Neural cell (in vitro differentiated cells): ENCODE data around the gene THAP7. TPM values are rescaled to one million over a fixed set of nuclear protein-coding genes. Genes with fewer than 3 reads are reported as not detected.

Source experiments
- H2AFZ ChIP-seq: fragments of 200-600, 300-800 bp; sonication (generic), shearing (Covaris generic); 2 replicates; pipeline ENCODE4 v1.6.0; 2014; ENCODE audit warnings: low read depth, mild to moderate bottlenecking, antibody characterized with exemption, low read length, moderate library complexity
- H3F3A ChIP-seq: fragments of 200-600 bp; shearing (Covaris generic); 2 replicates; pipeline ENCODE4 v1.6.1; 2016; ENCODE audit warnings: mild to moderate bottlenecking, moderate library complexity, mixed read lengths, antibody characterized with exemption, low read length; ENCODE audit not compliant: insufficient read depth, poor library complexity, severe bottlenecking
- H3K27ac ChIP-seq: fragments of 200-600, 300-800 bp; sonication (generic), shearing (Covaris generic); 2 replicates; pipeline ENCODE4 v1.5.1; 2014; ENCODE audit warnings: mild to moderate bottlenecking, low read length, moderate library complexity
- H3K27me3 ChIP-seq: fragments of 300-800, 200-600 bp; sonication (generic), shearing (Covaris generic); 2 replicates; pipeline ENCODE4 v1.6.0; 2014; ENCODE audit warnings: mild to moderate bottlenecking, low read depth, low read length, moderate library complexity; ENCODE audit not compliant: insufficient read depth
- H3K36me3 ChIP-seq: fragments of 300-800, 200-600 bp; sonication (generic), shearing (Covaris generic); 2 replicates; pipeline ENCODE4 v1.5.1; 2014; ENCODE audit warnings: mild to moderate bottlenecking, antibody characterized with exemption, low read length, moderate library complexity; ENCODE audit not compliant: insufficient read depth
- H3K4me2 ChIP-seq: fragments of 300-800, 200-600 bp; sonication (generic), shearing (Covaris generic); 2 replicates; pipeline ENCODE4 v1.6.0; 2014; ENCODE audit warnings: mild to moderate bottlenecking, low read length
- H3K4me3 ChIP-seq: fragments of 300-800, 200-600 bp; sonication (generic), shearing (Covaris generic); 2 replicates; pipeline ENCODE4 v1.5.1; 2014; ENCODE audit warnings: mild to moderate bottlenecking, low read length, moderate library complexity
- H3K79me2 ChIP-seq: fragments of 200-600 bp; shearing (Covaris generic); replicated peaks from 2 replicates; pipeline ENCODE4 v1.6.0; 2014; ENCODE audit warnings: mild to moderate bottlenecking, low read length, moderate library complexity; ENCODE audit not compliant: insufficient read depth
- H3K9ac ChIP-seq: fragments of 300-800, 200-600 bp; sonication (generic), shearing (Covaris generic); 2 replicates; pipeline ENCODE4 v1.6.1; 2016; ENCODE audit warnings: mild to moderate bottlenecking, low read length, mixed read lengths
- H3K9me2 ChIP-seq: fragments of 200-600 bp; shearing (Covaris generic); 2 replicates; pipeline ENCODE4 v1.6.1; 2016; ENCODE audit warnings: mild to moderate bottlenecking, low read length, mixed read lengths; ENCODE audit not compliant: insufficient read depth
- H3K9me3 ChIP-seq: fragments of 200-600, 300-800 bp; sonication (generic), shearing (Covaris generic); 2 replicates; pipeline ENCODE4 v1.6.1; 2016; ENCODE audit warnings: mild to moderate bottlenecking, mixed run types, low read length, moderate library complexity, mixed read lengths
- H4K20me1 ChIP-seq: fragments of 200-600 bp; shearing (Covaris generic); 2 replicates; pipeline ENCODE4 v1.6.1; 2016; ENCODE audit warnings: mild to moderate bottlenecking, mixed run types; ENCODE audit not compliant: insufficient read depth
- CTCF ChIP-seq: fragments of 450-650 bp; IDR thresholded peaks from 2 replicates; pipeline ENCODE4 v1.5.1; 2014; ENCODE audit warnings: antibody characterized with exemption, mild to moderate bottlenecking, moderate library complexity; ENCODE audit not compliant: poor library complexity, severe bottlenecking
- EP300 ChIP-seq: fragments of 450-650 bp; conservative IDR thresholded peaks from 2 replicates; pipeline ENCODE4 v1.6.1; 2014; ENCODE audit warnings: antibody characterized with exemption, mild to moderate bottlenecking, moderate library complexity; ENCODE audit not compliant: poor library complexity, severe bottlenecking
- EZH2 ChIP-seq: fragments of 200-600, 300-800 bp; shearing (Covaris generic), sonication (generic); IDR thresholded peaks from 2 replicates; pipeline ENCODE4 v1.6.1; 2014; ENCODE audit warnings: antibody characterized with exemption, low read length, borderline replicate concordance, mild to moderate bottlenecking; ENCODE audit not compliant: insufficient read depth, poor library complexity, severe bottlenecking
- MXI1 ChIP-seq: fragments of 450-650 bp; conservative IDR thresholded peaks from 2 replicates; pipeline ENCODE4 v1.6.1; 2014; ENCODE audit warnings: antibody characterized with exemption, mild to moderate bottlenecking; ENCODE audit not compliant: poor library complexity, severe bottlenecking
- POLR2AphosphoS5 ChIP-seq: IDR thresholded peaks from 2 replicates; pipeline ENCODE4 v1.6.1; 2012
- RAD21 ChIP-seq: fragments of 450-650 bp; conservative IDR thresholded peaks from 2 replicates; pipeline ENCODE4 v1.6.1; 2014; ENCODE audit warnings: antibody characterized with exemption, mild to moderate bottlenecking, moderate library complexity
- REST ChIP-seq: IDR thresholded peaks from 2 replicates; pipeline ENCODE4 v1.6.1; 2012; ENCODE audit warnings: borderline replicate concordance
- SMC3 ChIP-seq: fragments of 450-650 bp; conservative IDR thresholded peaks from 2 replicates; pipeline ENCODE4 v1.6.1; 2014; ENCODE audit warnings: antibody characterized with exemption, mild to moderate bottlenecking, moderate library complexity; ENCODE audit not compliant: poor library complexity
- TAF1 ChIP-seq: IDR thresholded peaks from 2 replicates; pipeline ENCODE4 v1.6.1; 2012; ENCODE audit warnings: low read depth
- polyA plus RNA-seq: library from polyadenylated mRNA; depleted of rRNA; stranded (reverse); fragments of >200 nt; gene quantifications from 2 replicates; pipeline ENCODE4 v1.2.3, GENCODE V29; 2014

THAP7 gene
- polyA plus RNA-seq, 1 donor from 2014 or later, result 28.7 TPM

GRCh38 chr22:20965888-20966855 is 35.7 kb downstream of the THAP7 start:
- H3K4me3 ChIP-seq, result no peak overlapping the region

More at GRCh38 chr22:20965888-20966855, 35.7 kb downstream of the THAP7 start:
- Histone ChIP-seq H3K9ac (no peak overlapping the region), H4K20me1 (no peaks in the 10 kb centered on the region), H3K79me2 (no peaks in the 10 kb centered on the region), H3K9me2 (no peaks in the 10 kb centered on the region), H2AFZ (no peak overlapping the region), H3K27ac (no peak overlapping the region), H3K27me3 (peaks cover 20% of the 10 kb centered on the region), H3K9me3 (no peaks in the 10 kb centered on the region), H3K4me2 (no peak overlapping the region), H3K36me3 (no peaks in the 10 kb centered on the region), H3F3A (no peaks in the 10 kb centered on the region)
- TF ChIP-seq MXI1 (no peak), RAD21 (no peak), EZH2 (no peak), REST (no peak), SMC3 (no peak), POLR2AphosphoS5 (no peak), CTCF (no peak), EP300 (no peak), TAF1 (no peak)
